Upper lobe of right lung (tissue), 1 donor: ENCODE data around the gene DOC2A. TPM values are rescaled to one million over a fixed set of nuclear protein-coding genes. Genes with fewer than 3 reads are reported as not detected.
A peak's percentile ranks its signal among the peaks of the same experiment; 100 is the strongest.

Experiments
- ATAC-seq: fragments of 200-7000 bp; cut with Tn5 transposase; one replicate; pipeline ENCODE4 v1.9.1; 2020; ENCODE audit warnings: mild to moderate bottlenecking, moderate library complexity
- DNase-seq: peaks from one replicate; pipeline ENCODE4 v3.0.0-alpha.2; 2020
- H3K27ac ChIP-seq: fragments of 200-600 bp; one replicate; pipeline ENCODE4 v1.8.0; 2022
- H3K27me3 ChIP-seq: fragments of 200-600 bp; one replicate; pipeline ENCODE4 v1.8.0; 2022; ENCODE audit warnings: mild to moderate bottlenecking
- H3K36me3 ChIP-seq: fragments of 200-600 bp; one replicate; pipeline ENCODE4 v1.8.0; 2022
- H3K4me1 ChIP-seq: fragments of 200-600 bp; one replicate; pipeline ENCODE4 v1.8.0; 2022
- H3K4me3 ChIP-seq: fragments of 200-600 bp; one replicate; pipeline ENCODE4 v1.8.0; 2022; ENCODE audit warnings: mild to moderate bottlenecking
- H3K9me3 ChIP-seq: fragments of 200-600 bp; one replicate; pipeline ENCODE4 v1.8.0; 2022
- intact Hi-C: fragments of 100-400 bp; cut with DNase I; formaldehyde crosslinking; loops from one replicate; pipeline ENCODE4 v1.11.0; 2022
- total RNA-seq: library from RNA; stranded (reverse); fragmentation: NEBNext Ultra II Directional; extraction: Animal tissue kit (Norgen Biotek cat#: 25700); gene quantifications from one replicate; pipeline ENCODE4 v1.2.1, GENCODE V29; 2021
- TF ChIP-seq, protein P1 (sequence below): fragments of 200-600 bp; IDR thresholded peaks from one replicate; pipeline ENCODE4 v1.8.0; 2022; ENCODE audit warnings: antibody characterized with exemption
- donor health status: DM: no; HTN: yes; CAD: no; lungs with severe emphysema.

Gene DOC2A
- total RNA-seq, 1 donor from 2014 or later: 2.6 TPM

DNA sequence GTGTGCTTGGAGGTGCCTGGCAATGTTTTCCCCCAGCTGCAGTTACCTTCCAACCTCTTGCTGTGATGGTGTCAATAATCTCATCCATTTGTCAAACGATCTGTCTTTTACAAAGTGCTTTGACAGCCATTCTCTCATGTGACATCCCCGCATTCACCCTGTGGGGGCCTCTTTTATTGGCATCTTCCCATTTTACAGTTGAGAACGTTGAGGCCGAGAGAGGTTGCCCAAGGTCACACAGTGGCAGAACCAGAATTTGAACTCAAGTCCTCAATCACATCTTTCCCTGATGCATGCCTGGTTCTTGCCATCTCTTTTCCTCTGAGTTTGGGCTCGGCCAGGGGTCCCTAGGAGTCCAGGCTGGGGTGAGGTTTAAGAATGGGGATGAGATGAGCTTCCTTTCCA is 35.7 kb downstream of the DOC2A start:
- Histone ChIP-seq H3K27ac (peak overlapping the region; percentile 93), H3K4me1 (peaks cover 33% of the 10 kb centered on the region), H3K27me3 (no peaks in the 10 kb centered on the region), H3K9me3 (no peaks in the 10 kb centered on the region), H3K36me3 (peaks cover 40% of the 10 kb centered on the region), H3K4me3 (peak overlapping the region; percentile 99)
- no peak for DNase-seq
- ATAC-seq: no peak
- TF ChIP-seq, protein P1, sequence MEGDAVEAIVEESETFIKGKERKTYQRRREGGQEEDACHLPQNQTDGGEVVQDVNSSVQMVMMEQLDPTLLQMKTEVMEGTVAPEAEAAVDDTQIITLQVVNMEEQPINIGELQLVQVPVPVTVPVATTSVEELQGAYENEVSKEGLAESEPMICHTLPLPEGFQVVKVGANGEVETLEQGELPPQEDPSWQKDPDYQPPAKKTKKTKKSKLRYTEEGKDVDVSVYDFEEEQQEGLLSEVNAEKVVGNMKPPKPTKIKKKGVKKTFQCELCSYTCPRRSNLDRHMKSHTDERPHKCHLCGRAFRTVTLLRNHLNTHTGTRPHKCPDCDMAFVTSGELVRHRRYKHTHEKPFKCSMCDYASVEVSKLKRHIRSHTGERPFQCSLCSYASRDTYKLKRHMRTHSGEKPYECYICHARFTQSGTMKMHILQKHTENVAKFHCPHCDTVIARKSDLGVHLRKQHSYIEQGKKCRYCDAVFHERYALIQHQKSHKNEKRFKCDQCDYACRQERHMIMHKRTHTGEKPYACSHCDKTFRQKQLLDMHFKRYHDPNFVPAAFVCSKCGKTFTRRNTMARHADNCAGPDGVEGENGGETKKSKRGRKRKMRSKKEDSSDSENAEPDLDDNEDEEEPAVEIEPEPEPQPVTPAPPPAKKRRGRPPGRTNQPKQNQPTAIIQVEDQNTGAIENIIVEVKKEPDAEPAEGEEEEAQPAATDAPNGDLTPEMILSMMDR: no peak
- intact Hi-C loops: no loop called here

DNA sequence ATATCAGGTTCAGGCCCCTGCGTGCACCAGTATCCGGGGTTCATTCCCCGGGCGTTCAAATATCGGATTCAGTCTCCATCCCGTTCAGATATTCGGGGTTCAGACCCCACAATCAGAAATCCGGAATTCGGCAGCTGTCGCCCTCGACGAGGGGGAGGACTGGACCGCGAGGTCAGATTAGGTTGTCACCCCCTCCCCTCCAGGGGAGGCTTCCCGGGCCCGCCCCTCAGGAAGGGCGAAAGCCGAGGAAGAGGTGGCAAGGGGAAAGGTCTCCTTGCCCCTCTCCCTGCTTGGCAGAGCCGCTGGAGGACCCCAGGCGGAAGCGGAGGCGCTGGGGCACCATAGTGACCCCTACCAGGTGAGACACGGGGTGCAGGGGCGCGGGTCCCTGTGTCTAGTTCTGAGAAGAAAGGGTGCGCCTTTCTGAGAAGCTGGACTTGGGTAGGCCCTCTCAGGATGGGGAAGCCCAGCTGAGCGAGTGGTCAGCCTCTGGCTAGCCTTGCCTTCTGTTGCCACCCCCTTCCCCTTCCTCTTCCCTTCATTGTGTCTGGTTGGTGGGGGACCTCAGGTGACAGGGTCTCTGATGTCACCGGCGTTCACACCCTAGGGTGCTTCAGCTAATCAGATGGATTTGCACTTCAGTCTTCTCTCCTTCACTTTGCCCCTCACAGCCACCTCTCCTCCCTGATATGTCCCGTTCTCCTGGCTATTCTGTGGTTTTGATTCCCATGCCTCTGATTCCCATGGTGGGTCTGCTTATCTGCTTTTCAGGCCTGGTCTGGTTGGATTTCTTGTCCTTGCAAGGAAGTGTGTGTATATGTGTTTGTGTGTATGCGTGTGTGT is 36.3 kb downstream of the DOC2A start:
- ATAC-seq: peak; percentile 23
- H3K9me3 ChIP-seq: no peaks in the 10 kb centered on the region
- peaks cover 33% of the 10 kb centered on the region for H3K4me1 ChIP-seq
- DNase-seq: peak; percentile 70
- H3K27ac ChIP-seq: peak overlapping the region; percentile 93
- intact Hi-C loops: no loop called here
- peak overlapping the region; percentile 99 for H3K4me3 ChIP-seq
- TF ChIP-seq, protein P1: no peak
- H3K36me3 ChIP-seq: peaks cover 40% of the 10 kb centered on the region
- no peaks in the 10 kb centered on the region for H3K27me3 ChIP-seq

DNA sequence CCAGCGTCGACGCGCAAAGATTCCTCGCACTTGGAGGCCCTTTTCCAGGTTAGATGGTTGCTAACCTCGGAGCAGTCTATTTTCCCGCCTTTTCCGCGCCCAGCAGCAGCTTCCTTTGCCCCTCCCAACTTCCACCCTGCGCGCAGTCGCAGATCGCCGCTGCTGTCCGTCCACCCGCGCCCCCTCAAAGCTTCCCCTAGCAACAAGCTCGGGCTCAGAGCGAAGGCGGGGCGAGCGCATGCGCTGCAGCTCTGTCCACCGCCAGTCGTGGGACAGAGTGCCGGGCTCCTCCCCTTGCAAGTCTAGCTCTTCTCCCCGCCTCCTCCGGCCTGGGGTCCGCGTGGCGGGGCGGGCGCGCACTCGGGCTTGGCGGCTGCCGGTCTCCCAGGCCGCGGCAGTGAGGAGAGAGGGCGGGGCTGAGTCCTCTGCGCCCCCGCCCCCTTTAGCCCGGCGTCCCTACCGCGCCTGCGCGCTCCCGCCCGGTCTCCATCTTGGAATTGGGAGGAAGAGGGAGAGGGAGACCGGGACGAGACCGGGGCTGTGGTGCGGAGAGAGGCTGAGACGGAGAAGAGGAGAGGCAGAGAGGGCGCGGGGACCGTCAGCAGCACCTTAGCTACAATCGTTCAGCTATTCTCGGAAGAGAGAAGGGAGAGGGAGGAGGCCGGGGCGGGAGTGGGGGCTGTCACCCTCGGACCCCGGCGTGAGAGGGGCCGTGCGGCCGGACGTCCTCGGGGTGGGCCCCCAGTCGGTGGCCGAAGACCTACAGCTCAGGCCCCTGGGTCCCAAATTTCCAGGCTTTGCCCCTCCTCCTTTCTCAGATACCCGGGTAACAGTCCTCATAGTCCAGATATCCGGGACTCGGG is 37.2 kb downstream of the DOC2A start, which contains the start of gene TAOK2:
TAOK2 (plus strand) TSS at position 485 of the 863 bp plus-strand sequence. CDS start 3,905 bp downstream, outside the sequence.
- Histone ChIP-seq H3K27me3 (no peaks in the 10 kb centered on the region), H3K36me3 (peaks cover 40% of the 10 kb centered on the region), H3K27ac (peak within 1 kb of the TSS; percentile 93), H3K4me3 (peak within 1 kb of the TSS; percentile 99), H3K4me1 (peaks cover 29% of the 10 kb centered on the region), H3K9me3 (no peaks in the 10 kb centered on the region)
- DNase-seq (peak; percentile 99), ATAC-seq (peak; percentile 99)
- TF ChIP-seq, protein P1: no peak
- intact Hi-C loops: no loop called here

DNA sequence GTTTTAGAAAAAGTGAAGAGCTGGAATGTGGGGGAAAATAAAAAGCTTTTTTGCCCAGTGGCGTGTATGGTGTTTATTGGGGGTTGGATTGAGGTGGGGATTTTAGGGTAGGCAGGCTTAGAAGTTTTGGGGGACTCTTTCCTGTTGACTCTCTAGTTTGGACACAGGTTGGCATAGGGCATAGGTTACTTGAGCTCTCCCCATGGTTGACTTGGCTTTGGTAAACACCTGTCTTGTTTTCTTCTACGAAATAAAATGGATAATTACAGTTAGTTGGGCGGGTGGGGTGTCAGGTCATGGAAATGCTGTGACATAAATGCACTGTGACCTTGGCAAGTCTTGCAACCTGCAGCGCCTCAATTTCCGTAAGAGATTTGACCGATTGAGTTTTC is 37.8 kb downstream of the DOC2A start:
- H3K36me3 ChIP-seq: peaks cover 40% of the 10 kb centered on the region

DNA sequence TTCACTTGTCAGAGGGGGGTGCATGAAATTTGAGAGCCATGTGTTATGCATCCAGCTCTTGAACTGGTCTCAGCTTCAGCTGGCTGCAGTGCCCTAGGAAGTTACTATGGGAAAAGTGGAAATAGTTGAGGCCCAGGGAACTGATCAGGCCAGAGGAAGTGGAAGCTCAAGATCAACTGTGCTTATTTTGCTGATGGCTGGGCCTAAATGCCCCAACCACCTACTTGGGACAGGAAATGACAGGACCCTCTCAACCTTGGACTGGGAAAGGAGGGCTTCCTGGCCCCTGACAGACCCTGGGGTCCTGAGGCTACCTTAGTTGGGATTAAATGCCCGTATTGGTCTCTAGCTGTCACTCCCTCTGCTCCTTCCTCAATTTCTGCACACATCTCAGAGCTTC is 38.3 kb downstream of the DOC2A start:
- intact Hi-C loops: no loop called here
- no peak overlapping the region for H3K27ac ChIP-seq

More for the DNA sequence above, 37.8 kb downstream of the DOC2A start:
- peaks cover 29% of the 10 kb centered on the region for H3K4me1 ChIP-seq
- intact Hi-C loops: no loop called here
- ATAC-seq (no peak), DNase-seq (no peak)
- no peaks in the 10 kb centered on the region for H3K27me3 ChIP-seq
- H3K4me3 ChIP-seq: no peak overlapping the region
- H3K9me3 ChIP-seq: no peaks in the 10 kb centered on the region
- H3K27ac ChIP-seq: no peak overlapping the region
- TF ChIP-seq, protein P1: no peak

More for the DNA sequence above, 38.3 kb downstream of the DOC2A start:
- ATAC-seq (no peak), DNase-seq (no peak)
- H3K36me3 ChIP-seq: peaks cover 40% of the 10 kb centered on the region
- H3K9me3 ChIP-seq: no peaks in the 10 kb centered on the region
- H3K4me1 ChIP-seq: peaks cover 26% of the 10 kb centered on the region
- H3K4me3 ChIP-seq: no peak overlapping the region
- no peaks in the 10 kb centered on the region for H3K27me3 ChIP-seq
- TF ChIP-seq, protein P1: no peak
